ENCODE results near the gene ZMYND8.
A peak's percentile ranks its signal among the peaks of the same experiment; 100 is the strongest.
"Not testable (repeated sequence)": the region's sequence is repeated elsewhere in the genome, so short reads cannot be mapped to it uniquely, and the experiment has no call there.

The ZMYND8 gene

GRCh38 chr20:47246061-47246777 is 110.3 kb downstream of the ZMYND8 start:
- DNase-seq (ENCODE audit: low read depth) = no peak

GRCh38 chr20:47245166-47245565 is 111.3 kb downstream of the ZMYND8 start:
- not testable (repeated sequence) for DNase-seq (ENCODE audit: low read depth)

GRCh38 chr20:47244451-47244850 is 112.0 kb downstream of the ZMYND8 start:
- peak; percentile 54 for DNase-seq (ENCODE audit: low read depth)

GRCh38 chr20:47243532-47244305 is 112.8 kb downstream of the ZMYND8 start:
- DNase-seq (ENCODE audit: low read depth) = no peak

- DNase-seq (ENCODE audit: low read depth) = no peak
Observed at GRCh38 chr20:47243003-47243402, 113.5 kb downstream of the ZMYND8 start.

GRCh38 chr20:47241345-47241781 is 115.1 kb downstream of the ZMYND8 start:
- DNase-seq (ENCODE audit: low read depth) = peak; percentile 73

- DNase-seq (ENCODE audit: low read depth) = not testable (repeated sequence)
Observed at GRCh38 chr20:47240096-47240495, 116.4 kb downstream of the ZMYND8 start.

- DNase-seq (ENCODE audit: low read depth) = no peak
Observed at GRCh38 chr20:47239719-47240067, 116.8 kb downstream of the ZMYND8 start.

GRCh38 chr20:47238780-47239718 is 117.5 kb downstream of the ZMYND8 start:
- DNase-seq (ENCODE audit: low read depth) = no peak

GRCh38 chr20:47237715-47238114 is 118.8 kb downstream of the ZMYND8 start:
- DNase-seq (ENCODE audit: low read depth) = peak; percentile 55

- no peak for DNase-seq (ENCODE audit: low read depth)
Observed at GRCh38 chr20:47236639-47236900, 119.9 kb downstream of the ZMYND8 start.

- DNase-seq (ENCODE audit: low read depth) = no peak
Observed at GRCh38 chr20:47235853-47236638, 120.5 kb downstream of the ZMYND8 start.

- DNase-seq (ENCODE audit: low read depth) = no peak
Observed at GRCh38 chr20:47235111-47235510, 121.4 kb downstream of the ZMYND8 start.

GRCh38 chr20:47233333-47234188 is 122.9 kb downstream of the ZMYND8 start:
- DNase-seq (ENCODE audit: low read depth) = peak; percentile 75

- no peak for DNase-seq (ENCODE audit: low read depth)
Observed at GRCh38 chr20:47232518-47232917, 124.0 kb downstream of the ZMYND8 start.

GRCh38 chr20:47231382-47232039 is 125.0 kb downstream of the ZMYND8 start:
- no peak for DNase-seq (ENCODE audit: low read depth)

GRCh38 chr20:47230811-47231256 is 125.7 kb downstream of the ZMYND8 start:
- peak; percentile 24 for DNase-seq (ENCODE audit: low read depth)

- DNase-seq (ENCODE audit: low read depth) = no peak
Observed at GRCh38 chr20:47228654-47229053, 127.8 kb downstream of the ZMYND8 start.

- no peak for DNase-seq (ENCODE audit: low read depth)
Observed at GRCh38 chr20:47227576-47227975, 128.9 kb downstream of the ZMYND8 start.

GRCh38 chr20:47227119-47227518 is 129.4 kb downstream of the ZMYND8 start:
- DNase-seq (ENCODE audit: low read depth) = no peak

Data from amniotic epithelial cell (primary cell).